HepG2 (cell line): ENCODE results near the gene ADGRL3. TPM values are rescaled to one million over a fixed set of nuclear protein-coding genes. Genes with fewer than 3 reads are reported as not detected.

Source experiments
- ATAC-seq: fragments of 200-7000 bp; cut with Tn5 transposase; 3 replicates; pipeline ENCODE4 v1.9.1; 2020; ENCODE audit warnings: mild to moderate bottlenecking, moderate library complexity
- BruUV-seq: library from RNA; stranded (reverse); fragments of 400-500 nt; replicated peaks from 2 replicates; lab custom pipeline; 2021; lab: Mats Ljungman, UMichigan
- CTCF ChIA-PET: fragments of 300-600 bp; formaldehyde crosslinking; extraction: SDS; loops from one replicate; lab custom pipeline; 2021; ENCODE audit warnings: low total read pairs, inconsistent platforms, low intra/inter-chr PET ratio; lab: Yijun Ruan, JAX
- POLR2A ChIA-PET: fragments of 350-600 bp; sonication (Branson Sonifier 250); formaldehyde crosslinking; loops from one replicate; lab custom pipeline; 2020; ENCODE audit warnings: antibody characterized with exemption, inconsistent platforms; lab: Yijun Ruan, JAX
- DNase-seq: peaks from one replicate; pipeline ENCODE4 v3.0.0-alpha.2; 2015; ENCODE audit warnings: low spot score
- FAIRE-seq: peaks from 3 replicates; lab custom pipeline; 2011; peaks lifted over from hg19 to GRCh38; lab: Jason Lieb, UNC
- H2AFZ ChIP-seq: one replicate; pipeline ENCODE4 v1.6.1; 2011; ENCODE audit warnings: low read length, inconsistent platforms
- H3K27ac ChIP-seq: fragments of 300-600 bp; 3 replicates; pipeline ENCODE4 v1.8.0; 2011; ENCODE audit warnings: mixed run types, mild to moderate bottlenecking, mixed read lengths, low read length, inconsistent platforms; ENCODE audit not compliant: insufficient read depth; ENCODE audit errors: extremely low read length
- H3K27me3 ChIP-seq, 2 experiments: fragments of 200-600 bp in 1 of 2; 2 replicates in 1 of 2; 3 replicates in 1 of 2; pipeline versions ENCODE4 v1.6.0 to v1.8.0; 2011; ENCODE audit warnings: low read length in 2 of 2, mild to moderate bottlenecking in 2 of 2, moderate library complexity in 2 of 2, inconsistent platforms in 1 of 2; ENCODE audit not compliant: insufficient read depth in 2 of 2, control insufficient read depth in 1 of 2
- H3K36me3 ChIP-seq, 2 experiments: fragments of 200-600 bp in 1 of 2; replicated peaks in 1 of 2; 2 replicates in 1 of 2; 3 replicates in 1 of 2; pipeline versions ENCODE4 v1.5.1 to v1.8.0; 2011; ENCODE audit warnings: low read length in 2 of 2, inconsistent platforms in 1 of 2; ENCODE audit not compliant: insufficient read depth in 2 of 2, control insufficient read depth in 1 of 2
- H3K4me1 ChIP-seq: 2 replicates; pipeline ENCODE4 v1.5.1; 2012; ENCODE audit warnings: low read length, inconsistent platforms; ENCODE audit not compliant: insufficient read depth
- H3K4me2 ChIP-seq: 2 replicates; pipeline ENCODE4 v1.6.0; 2011; ENCODE audit warnings: low read depth, low read length, inconsistent platforms
- H3K4me3 ChIP-seq, 3 experiments: fragments of 200-600 bp in 1 of 3; sonication (generic), shearing (Covaris generic) in 1 of 3; replicated peaks in 1 of 3; 2 replicates each; pipeline ENCODE4 v1.5.1; 2011 to 2016; ENCODE audit warnings: low read length in 3 of 3, inconsistent platforms in 2 of 3, low read depth in 2 of 3, mild to moderate bottlenecking in 2 of 3, control low read depth in 1 of 3, mixed read lengths in 1 of 3; ENCODE audit not compliant: insufficient read depth in 1 of 3
- H3K79me2 ChIP-seq: one replicate; pipeline ENCODE4 v1.6.1; 2011; ENCODE audit warnings: low read length, inconsistent platforms; ENCODE audit not compliant: insufficient read depth
- H3K9ac ChIP-seq: 2 replicates; pipeline ENCODE4 v1.6.0; 2011; ENCODE audit warnings: mild to moderate bottlenecking, low read depth, low read length, inconsistent platforms; ENCODE audit not compliant: insufficient read depth
- H3K9me3 ChIP-seq: 2 replicates; pipeline ENCODE4 v1.5.1; 2012; ENCODE audit warnings: mild to moderate bottlenecking, low read length
- H4K20me1 ChIP-seq: 2 replicates; pipeline ENCODE4 v1.6.0; 2011; ENCODE audit warnings: inconsistent platforms, mild to moderate bottlenecking, low read length, moderate library complexity; ENCODE audit not compliant: insufficient read depth
- CBX5 ChIP-seq: sonication (generic); formaldehyde crosslinking; IDR thresholded peaks from 2 replicates; pipeline ENCODE4 v1.4.0; 2020; ENCODE audit warnings: missing genetic modification reagents, borderline replicate concordance
- DNMT1 ChIP-seq: sonication (generic); formaldehyde crosslinking; IDR thresholded peaks from 2 replicates; pipeline ENCODE4 v1.5.1; 2020; ENCODE audit warnings: mild to moderate bottlenecking, missing genetic modification reagents
- FIP1L1 ChIP-seq: fragments of 200-400 bp; formaldehyde crosslinking; IDR thresholded peaks from 2 replicates; pipeline ENCODE4 v1.6.1; 2018; ENCODE audit warnings: low read depth, mild to moderate bottlenecking, low read length, moderate library complexity, borderline replicate concordance; ENCODE audit not compliant: insufficient read depth
- FOSL2 ChIP-seq: sonication (generic); formaldehyde crosslinking; IDR thresholded peaks from 2 replicates; pipeline ENCODE4 v1.4.0; 2020; ENCODE audit warnings: missing genetic modification reagents
- HNF4A ChIP-seq: sonication (generic); formaldehyde crosslinking; IDR thresholded peaks from 2 replicates; pipeline ENCODE4 v1.4.0; 2020; ENCODE audit warnings: missing genetic modification reagents
- NFE2L1 ChIP-seq: sonication (generic); formaldehyde crosslinking; IDR thresholded peaks from 2 replicates; pipeline ENCODE4 v1.4.0; 2020; ENCODE audit warnings: missing genetic modification reagents, mild to moderate bottlenecking, borderline replicate concordance
- PRPF4 ChIP-seq: fragments of 200-400 bp; formaldehyde crosslinking; IDR thresholded peaks from 2 replicates; pipeline ENCODE4 v1.6.1; 2016; ENCODE audit warnings: low read length, low read depth; ENCODE audit not compliant: poor library complexity, severe bottlenecking
- RORA ChIP-seq: sonication (generic); formaldehyde crosslinking; IDR thresholded peaks from 2 replicates; pipeline ENCODE4 v1.5.0; 2020; ENCODE audit warnings: mild to moderate bottlenecking, missing genetic modification reagents, moderate library complexity
- SALL2 ChIP-seq: sonication (generic); formaldehyde crosslinking; IDR thresholded peaks from 2 replicates; pipeline ENCODE4 v1.8.1; 2023; ENCODE audit warnings: mild to moderate bottlenecking, missing genetic modification reagents, inconsistent platforms
- YEATS4 ChIP-seq: sonication (generic); formaldehyde crosslinking; IDR thresholded peaks from 2 replicates; pipeline ENCODE4 v1.4.0; 2020; ENCODE audit warnings: missing genetic modification reagents, borderline replicate concordance
- ZNF496 ChIP-seq: sonication (generic); formaldehyde crosslinking; IDR thresholded peaks from 2 replicates; pipeline ENCODE4 v1.8.1; 2023; ENCODE audit warnings: mild to moderate bottlenecking, moderate library complexity, missing genetic modification reagents; ENCODE audit not compliant: insufficient replicate concordance
- ZSCAN12 ChIP-seq: sonication (generic); formaldehyde crosslinking; IDR thresholded peaks from 2 replicates; pipeline ENCODE4 v1.9.0; 2021; ENCODE audit warnings: mild to moderate bottlenecking, missing genetic modification reagents
- WGBS: methylation state at CpG from one replicate; pipeline ENCODE4 v1.1.6; 2017; ENCODE audit warnings: low lambda C conversion rate; 5-methylcytosine and 5-hydroxymethylcytosine counted together
- in situ Hi-C: cut with HindIII; loops from 2 replicates; pipeline ENCODE4 v1.10.0; 2017; ENCODE audit warnings: low pct_unique_long_range_greater_than_20kb; ENCODE audit not compliant: extremely low pct_ligation_motif_present
- intact Hi-C: fragments of 100-400 bp; cut with micrococcal nuclease; formaldehyde crosslinking; loops from one replicate; pipeline ENCODE4 v1.10.0; 2022; ENCODE audit not compliant: unreplicated experiment
- polyA plus RNA-seq, 8 experiments: library from polyadenylated mRNA; depleted of rRNA in 3 of 8; stranded (reverse) in 7 of 8; unstranded in 1 of 8; fragments of >200 nt; fragmentation: Illumina TruSeq in 4 of 8; extraction: Trizol in 4 of 8; gene quantifications; 2 replicates each; pipeline versions ENCODE4 v1.2.1 to v1.2.3, GENCODE V29; 2011 to 2016; ENCODE audit warnings: low read depth in 4 of 8, missing spikeins in 1 of 8, mixed read lengths in 1 of 8; ENCODE audit not compliant: insufficient read depth in 1 of 8
- total RNA-seq, 5 experiments: library from RNA; depleted of rRNA; stranded (reverse); fragments of >200 nt; fragmentation: Illumina TruSeq; extraction: Trizol; gene quantifications; 2 replicates each; pipeline ENCODE4 v1.2.3, GENCODE V29; 2016; ENCODE audit warnings: low read depth in 1 of 5
- TF ChIP-seq, protein P1 (sequence below): sonication (generic); formaldehyde crosslinking; IDR thresholded peaks from 2 replicates; pipeline ENCODE4 v1.5.1; 2020; ENCODE audit warnings: missing genetic modification reagents, mild to moderate bottlenecking, borderline replicate concordance
- TF ChIP-seq, protein P2 (sequence below): sonication (generic); formaldehyde crosslinking; IDR thresholded peaks from 2 replicates; pipeline ENCODE4; 2020; ENCODE audit warnings: missing genetic modification reagents, mild to moderate bottlenecking, borderline replicate concordance
- TF ChIP-seq, protein P3 (sequence below): sonication (generic); formaldehyde crosslinking; IDR thresholded peaks from 2 replicates; pipeline ENCODE4 v1.5.0; 2020; ENCODE audit warnings: mild to moderate bottlenecking, missing genetic modification reagents, moderate library complexity
- TF ChIP-seq, protein P4 (sequence below): sonication (generic); formaldehyde crosslinking; IDR thresholded peaks from 2 replicates; pipeline ENCODE4 v1.4.0; 2020; ENCODE audit warnings: mild to moderate bottlenecking, low read depth, missing genetic modification reagents

ADGRL3 gene
- total and polyA plus RNA-seq, 2 of the 13 experiments (the other 11 are each of a cell fraction or from before 2014, with no cell fraction given), result 0.04 to 0.05 TPM

DNA sequence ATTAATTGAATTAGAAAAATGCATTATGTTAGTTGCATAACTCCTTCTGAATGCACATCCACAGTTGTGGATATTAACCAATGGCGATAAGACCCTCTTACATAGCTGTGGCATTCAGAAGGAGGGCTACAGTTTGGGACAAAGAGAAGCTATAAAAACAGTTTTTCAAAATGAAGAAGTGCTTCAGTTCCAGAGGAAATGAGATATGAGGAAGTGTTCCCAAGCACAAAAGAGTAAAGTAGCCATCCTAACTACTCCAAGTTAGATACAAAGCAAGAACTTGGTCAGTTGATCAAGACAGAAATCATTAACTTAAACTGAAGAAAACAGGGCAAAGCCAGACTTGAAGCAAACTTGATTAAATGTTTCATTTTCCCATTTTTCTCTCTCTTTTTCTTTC, 17.2 kb upstream of the ADGRL3 start:
- H3K36me3 ChIP-seq, result no peaks in the 10 kb centered on the region
- no peak overlapping the region for H3K4me2 ChIP-seq
- H3K4me3 ChIP-seq, result no peak overlapping the region
- H3K27me3 ChIP-seq, result no peaks in the 10 kb centered on the region; a peak in 1 of 5 replicates
- H3K9ac ChIP-seq, result no peak overlapping the region
- H2AFZ ChIP-seq, result no peak overlapping the region
- intact Hi-C loops (no loop called here), in situ Hi-C loops (no loop called here)
- H3K9me3 ChIP-seq, result no peaks in the 10 kb centered on the region
- FAIRE-seq (no peak), DNase-seq (no peak), ATAC-seq (no peak)
- H4K20me1 ChIP-seq, result no peaks in the 10 kb centered on the region
- H3K79me2 ChIP-seq, result no peaks in the 10 kb centered on the region
- no TSS peak for BruUV-seq
- H3K27ac ChIP-seq, result no peak overlapping the region
- no peaks in the 10 kb centered on the region for H3K4me1 ChIP-seq
- POLR2A ChIA-PET, result no interaction called here
- CTCF ChIA-PET, result no interaction called here
- WGBS, result 39% methylated on average over 1 of the region's 1 CpG
- TF ChIP-seq ZSCAN12 (CRISPR knock-in tag), result no peak
- no peak for TF ChIP-seq NFE2L1 (CRISPR knock-in tag)
- no peak for TF ChIP-seq YEATS4 (CRISPR knock-in tag)
- TF ChIP-seq ZNF496 (CRISPR knock-in tag), result no peak
- no peak for TF ChIP-seq FOSL2 (CRISPR knock-in tag)
- no peak for TF ChIP-seq FIP1L1
- TF ChIP-seq, protein P1, sequence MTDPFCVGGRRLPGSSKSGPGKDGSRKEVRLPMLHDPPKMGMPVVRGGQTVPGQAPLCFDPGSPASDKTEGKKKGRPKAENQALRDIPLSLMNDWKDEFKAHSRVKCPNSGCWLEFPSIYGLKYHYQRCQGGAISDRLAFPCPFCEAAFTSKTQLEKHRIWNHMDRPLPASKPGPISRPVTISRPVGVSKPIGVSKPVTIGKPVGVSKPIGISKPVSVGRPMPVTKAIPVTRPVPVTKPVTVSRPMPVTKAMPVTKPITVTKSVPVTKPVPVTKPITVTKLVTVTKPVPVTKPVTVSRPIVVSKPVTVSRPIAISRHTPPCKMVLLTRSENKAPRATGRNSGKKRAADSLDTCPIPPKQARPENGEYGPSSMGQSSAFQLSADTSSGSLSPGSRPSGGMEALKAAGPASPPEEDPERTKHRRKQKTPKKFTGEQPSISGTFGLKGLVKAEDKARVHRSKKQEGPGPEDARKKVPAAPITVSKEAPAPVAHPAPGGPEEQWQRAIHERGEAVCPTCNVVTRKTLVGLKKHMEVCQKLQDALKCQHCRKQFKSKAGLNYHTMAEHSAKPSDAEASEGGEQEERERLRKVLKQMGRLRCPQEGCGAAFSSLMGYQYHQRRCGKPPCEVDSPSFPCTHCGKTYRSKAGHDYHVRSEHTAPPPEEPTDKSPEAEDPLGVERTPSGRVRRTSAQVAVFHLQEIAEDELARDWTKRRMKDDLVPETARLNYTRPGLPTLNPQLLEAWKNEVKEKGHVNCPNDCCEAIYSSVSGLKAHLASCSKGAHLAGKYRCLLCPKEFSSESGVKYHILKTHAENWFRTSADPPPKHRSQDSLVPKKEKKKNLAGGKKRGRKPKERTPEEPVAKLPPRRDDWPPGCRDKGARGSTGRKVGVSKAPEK, result no peak
- TF ChIP-seq, protein P2, sequence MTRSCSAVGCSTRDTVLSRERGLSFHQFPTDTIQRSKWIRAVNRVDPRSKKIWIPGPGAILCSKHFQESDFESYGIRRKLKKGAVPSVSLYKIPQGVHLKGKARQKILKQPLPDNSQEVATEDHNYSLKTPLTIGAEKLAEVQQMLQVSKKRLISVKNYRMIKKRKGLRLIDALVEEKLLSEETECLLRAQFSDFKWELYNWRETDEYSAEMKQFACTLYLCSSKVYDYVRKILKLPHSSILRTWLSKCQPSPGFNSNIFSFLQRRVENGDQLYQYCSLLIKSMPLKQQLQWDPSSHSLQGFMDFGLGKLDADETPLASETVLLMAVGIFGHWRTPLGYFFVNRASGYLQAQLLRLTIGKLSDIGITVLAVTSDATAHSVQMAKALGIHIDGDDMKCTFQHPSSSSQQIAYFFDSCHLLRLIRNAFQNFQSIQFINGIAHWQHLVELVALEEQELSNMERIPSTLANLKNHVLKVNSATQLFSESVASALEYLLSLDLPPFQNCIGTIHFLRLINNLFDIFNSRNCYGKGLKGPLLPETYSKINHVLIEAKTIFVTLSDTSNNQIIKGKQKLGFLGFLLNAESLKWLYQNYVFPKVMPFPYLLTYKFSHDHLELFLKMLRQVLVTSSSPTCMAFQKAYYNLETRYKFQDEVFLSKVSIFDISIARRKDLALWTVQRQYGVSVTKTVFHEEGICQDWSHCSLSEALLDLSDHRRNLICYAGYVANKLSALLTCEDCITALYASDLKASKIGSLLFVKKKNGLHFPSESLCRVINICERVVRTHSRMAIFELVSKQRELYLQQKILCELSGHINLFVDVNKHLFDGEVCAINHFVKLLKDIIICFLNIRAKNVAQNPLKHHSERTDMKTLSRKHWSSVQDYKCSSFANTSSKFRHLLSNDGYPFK (CRISPR knock-in tag), result no peak
- TF ChIP-seq PRPF4, result no peak
- TF ChIP-seq DNMT1, result no peak
- TF ChIP-seq CBX5, result no peak
- TF ChIP-seq SALL2, result no peak
- TF ChIP-seq, protein P3, sequence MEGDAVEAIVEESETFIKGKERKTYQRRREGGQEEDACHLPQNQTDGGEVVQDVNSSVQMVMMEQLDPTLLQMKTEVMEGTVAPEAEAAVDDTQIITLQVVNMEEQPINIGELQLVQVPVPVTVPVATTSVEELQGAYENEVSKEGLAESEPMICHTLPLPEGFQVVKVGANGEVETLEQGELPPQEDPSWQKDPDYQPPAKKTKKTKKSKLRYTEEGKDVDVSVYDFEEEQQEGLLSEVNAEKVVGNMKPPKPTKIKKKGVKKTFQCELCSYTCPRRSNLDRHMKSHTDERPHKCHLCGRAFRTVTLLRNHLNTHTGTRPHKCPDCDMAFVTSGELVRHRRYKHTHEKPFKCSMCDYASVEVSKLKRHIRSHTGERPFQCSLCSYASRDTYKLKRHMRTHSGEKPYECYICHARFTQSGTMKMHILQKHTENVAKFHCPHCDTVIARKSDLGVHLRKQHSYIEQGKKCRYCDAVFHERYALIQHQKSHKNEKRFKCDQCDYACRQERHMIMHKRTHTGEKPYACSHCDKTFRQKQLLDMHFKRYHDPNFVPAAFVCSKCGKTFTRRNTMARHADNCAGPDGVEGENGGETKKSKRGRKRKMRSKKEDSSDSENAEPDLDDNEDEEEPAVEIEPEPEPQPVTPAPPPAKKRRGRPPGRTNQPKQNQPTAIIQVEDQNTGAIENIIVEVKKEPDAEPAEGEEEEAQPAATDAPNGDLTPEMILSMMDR (CRISPR knock-in tag), result no peak
- TF ChIP-seq, protein P4, sequence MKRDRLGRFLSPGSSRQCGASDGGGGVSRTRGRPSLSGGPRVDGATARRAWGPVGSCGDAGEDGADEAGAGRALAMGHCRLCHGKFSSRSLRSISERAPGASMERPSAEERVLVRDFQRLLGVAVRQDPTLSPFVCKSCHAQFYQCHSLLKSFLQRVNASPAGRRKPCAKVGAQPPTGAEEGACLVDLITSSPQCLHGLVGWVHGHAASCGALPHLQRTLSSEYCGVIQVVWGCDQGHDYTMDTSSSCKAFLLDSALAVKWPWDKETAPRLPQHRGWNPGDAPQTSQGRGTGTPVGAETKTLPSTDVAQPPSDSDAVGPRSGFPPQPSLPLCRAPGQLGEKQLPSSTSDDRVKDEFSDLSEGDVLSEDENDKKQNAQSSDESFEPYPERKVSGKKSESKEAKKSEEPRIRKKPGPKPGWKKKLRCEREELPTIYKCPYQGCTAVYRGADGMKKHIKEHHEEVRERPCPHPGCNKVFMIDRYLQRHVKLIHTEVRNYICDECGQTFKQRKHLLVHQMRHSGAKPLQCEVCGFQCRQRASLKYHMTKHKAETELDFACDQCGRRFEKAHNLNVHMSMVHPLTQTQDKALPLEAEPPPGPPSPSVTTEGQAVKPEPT, result no peak
- no peak for TF ChIP-seq RORA (CRISPR knock-in tag)
- TF ChIP-seq HNF4A (CRISPR knock-in tag), result no peak
